ENCODE results near the gene ACOT11. TPM values are rescaled to one million over a fixed set of nuclear protein-coding genes. Genes with fewer than 3 reads are reported as not detected.

The ACOT11 gene
- total and polyA plus RNA-seq, 2 of the 4 experiments (the other 2 are of a cell fraction): 2.5 to 2.7 TPM

DNA sequence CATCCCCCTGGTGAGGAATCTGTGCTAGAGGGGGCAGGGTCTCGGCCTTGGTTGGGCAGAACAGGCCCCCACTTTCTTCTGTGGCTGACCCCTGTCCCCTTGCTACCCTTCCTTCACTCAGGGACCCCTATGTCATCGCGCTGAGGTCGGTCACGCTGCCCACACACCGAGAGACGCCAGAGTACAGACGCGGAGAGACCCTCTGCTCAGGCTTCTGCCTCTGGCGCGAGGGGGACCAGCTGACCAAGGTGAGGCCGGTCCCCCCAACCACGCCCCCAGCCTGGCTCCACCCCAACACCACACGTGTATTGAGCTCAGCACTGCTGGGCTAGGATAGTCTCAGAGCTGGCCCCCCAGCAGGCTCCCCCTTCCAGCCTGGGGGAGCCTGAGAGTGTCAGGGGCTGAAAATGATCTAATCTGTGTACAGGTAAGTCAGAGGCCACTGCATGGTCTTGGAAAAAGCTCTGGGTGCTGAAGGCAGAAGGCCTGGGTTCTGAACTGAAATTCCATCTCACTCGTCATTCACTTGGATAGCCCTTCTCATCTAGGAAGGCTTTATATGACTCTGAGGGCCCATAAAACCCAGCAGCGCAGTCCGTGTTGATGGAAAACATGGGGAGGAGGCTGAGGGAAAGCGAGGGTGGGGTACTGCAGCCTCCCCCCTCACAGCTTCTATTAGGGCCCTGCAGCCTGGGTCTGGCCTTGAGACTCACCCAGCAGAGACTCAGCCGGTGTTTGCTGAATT, 60.0 kb downstream of the ACOT11 start:
- H3K18ac ChIP-seq (ENCODE audit: low read depth, low read length): no peak overlapping the region
- no peak overlapping the region for H2BK120ac ChIP-seq (ENCODE audit: low read depth, low read length)
- no peaks in the 10 kb centered on the region for H3K4me1 ChIP-seq (ENCODE audit: control insufficient read depth, insufficient read depth, low read length)
- 100% methylated on average over 4 of the region's 19 CpGs; no CpG with 5 or more reads in 1 of the 2 experiments for WGBS, 2 experiments (ENCODE audit: extremely low coverage in 2 of 2, insufficient read length in 1 of 2)
- H3K36me3 ChIP-seq (ENCODE audit: control insufficient read depth, insufficient read depth, low read length): no peaks in the 10 kb centered on the region
- H3K4me3 ChIP-seq (ENCODE audit: insufficient read depth, low read depth, low read length): no peak overlapping the region
- no peak overlapping the region for H3K4ac ChIP-seq (ENCODE audit: low read depth, low read length)
- dilution Hi-C loops (cut with HindIII; ENCODE audit: low sequenced_read_pairs, unreplicated experiment) (no loop called here), in situ Hi-C loops (cut with MboI; ENCODE audit: low sequenced_read_pairs) (no loop called here), intact Hi-C loops (cut with micrococcal nuclease) (no loop called here)
- H4K20me1 ChIP-seq (ENCODE audit: insufficient read depth, low read length): no peaks in the 10 kb centered on the region
- DNase-seq (no peak), ATAC-seq (ENCODE audit: low read depth) (no peak)
- H2BK15ac ChIP-seq (ENCODE audit: low read depth, low read length): no peak overlapping the region
- H3K9ac ChIP-seq (ENCODE audit: low read depth, low read length): no peak overlapping the region
- no peak overlapping the region for H2AK5ac ChIP-seq (ENCODE audit: low read depth, low read length)
- BruUV-seq (replicated peaks): no TSS peak
- H2BK20ac ChIP-seq (ENCODE audit: low read depth, low read length): no peak overlapping the region
- H3K4me2 ChIP-seq (ENCODE audit: low read depth, low read length): no peak overlapping the region
- H3K56ac ChIP-seq (ENCODE audit: extremely low read depth, insufficient read depth, low read length): no peak overlapping the region
- no peak overlapping the region for H3K27ac ChIP-seq (ENCODE audit: insufficient read depth, low read length)
- ChIA-PET POLR2A (ENCODE audit: unreplicated experiment) (no interaction called here), CTCF (no interaction called here)
- no peaks in the 10 kb centered on the region for H3K27me3 ChIP-seq (ENCODE audit: control insufficient read depth, insufficient read depth, low read length)
- no peak overlapping the region for H2BK5ac ChIP-seq (ENCODE audit: low read depth, low read length, poor library complexity, severe bottlenecking)
- H4K5ac ChIP-seq (ENCODE audit: low read depth, low read length): no peak overlapping the region
- H3K14ac ChIP-seq (replicated peaks; ENCODE audit: low read depth, low read length): no peak overlapping the region
- H4K8ac ChIP-seq (ENCODE audit: low read depth in 2 of 2, low read length in 2 of 2): no peak overlapping the region
- TF ChIP-seq CEBPB (IDR thresholded peaks at IDR 0.05; ENCODE audit: low read depth, low read length): no peak
- TF ChIP-seq RCOR1 (IDR thresholded peaks at IDR 0.05; ENCODE audit: insufficient replicate concordance, low read length): no peak
- no peak for TF ChIP-seq FOS (IDR thresholded peaks at IDR 0.05; ENCODE audit: low read depth, low read length)
- no peak for TF ChIP-seq MXI1 (IDR thresholded peaks at IDR 0.05; ENCODE audit: borderline replicate concordance, low read depth, low read length)
- no peak for TF ChIP-seq MAZ (IDR thresholded peaks at IDR 0.05; ENCODE audit: borderline replicate concordance, low read depth, low read length)
- no peak for TF ChIP-seq RAD21 (IDR thresholded peaks at IDR 0.05; ENCODE audit: low read length)
- TF ChIP-seq, protein P1, sequence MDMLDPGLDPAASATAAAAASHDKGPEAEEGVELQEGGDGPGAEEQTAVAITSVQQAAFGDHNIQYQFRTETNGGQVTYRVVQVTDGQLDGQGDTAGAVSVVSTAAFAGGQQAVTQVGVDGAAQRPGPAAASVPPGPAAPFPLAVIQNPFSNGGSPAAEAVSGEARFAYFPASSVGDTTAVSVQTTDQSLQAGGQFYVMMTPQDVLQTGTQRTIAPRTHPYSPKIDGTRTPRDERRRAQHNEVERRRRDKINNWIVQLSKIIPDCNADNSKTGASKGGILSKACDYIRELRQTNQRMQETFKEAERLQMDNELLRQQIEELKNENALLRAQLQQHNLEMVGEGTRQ (IDR thresholded peaks at IDR 0.05; ENCODE audit: low read depth, low read length): no peak
- TF ChIP-seq, protein P2, sequence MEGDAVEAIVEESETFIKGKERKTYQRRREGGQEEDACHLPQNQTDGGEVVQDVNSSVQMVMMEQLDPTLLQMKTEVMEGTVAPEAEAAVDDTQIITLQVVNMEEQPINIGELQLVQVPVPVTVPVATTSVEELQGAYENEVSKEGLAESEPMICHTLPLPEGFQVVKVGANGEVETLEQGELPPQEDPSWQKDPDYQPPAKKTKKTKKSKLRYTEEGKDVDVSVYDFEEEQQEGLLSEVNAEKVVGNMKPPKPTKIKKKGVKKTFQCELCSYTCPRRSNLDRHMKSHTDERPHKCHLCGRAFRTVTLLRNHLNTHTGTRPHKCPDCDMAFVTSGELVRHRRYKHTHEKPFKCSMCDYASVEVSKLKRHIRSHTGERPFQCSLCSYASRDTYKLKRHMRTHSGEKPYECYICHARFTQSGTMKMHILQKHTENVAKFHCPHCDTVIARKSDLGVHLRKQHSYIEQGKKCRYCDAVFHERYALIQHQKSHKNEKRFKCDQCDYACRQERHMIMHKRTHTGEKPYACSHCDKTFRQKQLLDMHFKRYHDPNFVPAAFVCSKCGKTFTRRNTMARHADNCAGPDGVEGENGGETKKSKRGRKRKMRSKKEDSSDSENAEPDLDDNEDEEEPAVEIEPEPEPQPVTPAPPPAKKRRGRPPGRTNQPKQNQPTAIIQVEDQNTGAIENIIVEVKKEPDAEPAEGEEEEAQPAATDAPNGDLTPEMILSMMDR (conservative IDR thresholded peaks at IDR 0.05; ENCODE audit: low read depth, low read length): no peak
- no peak for TF ChIP-seq BHLHE40 (IDR thresholded peaks at IDR 0.05; ENCODE audit: low read depth, low read length)
- no peak for TF ChIP-seq NFE2L2 (IDR thresholded peaks at IDR 0.05; ENCODE audit: low read depth, low read length)
- TF ChIP-seq, protein P3, sequence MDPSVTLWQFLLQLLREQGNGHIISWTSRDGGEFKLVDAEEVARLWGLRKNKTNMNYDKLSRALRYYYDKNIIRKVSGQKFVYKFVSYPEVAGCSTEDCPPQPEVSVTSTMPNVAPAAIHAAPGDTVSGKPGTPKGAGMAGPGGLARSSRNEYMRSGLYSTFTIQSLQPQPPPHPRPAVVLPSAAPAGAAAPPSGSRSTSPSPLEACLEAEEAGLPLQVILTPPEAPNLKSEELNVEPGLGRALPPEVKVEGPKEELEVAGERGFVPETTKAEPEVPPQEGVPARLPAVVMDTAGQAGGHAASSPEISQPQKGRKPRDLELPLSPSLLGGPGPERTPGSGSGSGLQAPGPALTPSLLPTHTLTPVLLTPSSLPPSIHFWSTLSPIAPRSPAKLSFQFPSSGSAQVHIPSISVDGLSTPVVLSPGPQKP (IDR thresholded peaks at IDR 0.05; ENCODE audit: borderline replicate concordance, low read depth, low read length): no peak
- TF ChIP-seq MAFK (IDR thresholded peaks at IDR 0.05; ENCODE audit: low read depth, low read length): no peak
- TF ChIP-seq POLR2A (IDR thresholded peaks at IDR 0.05; ENCODE audit: low read depth, low read length): no peak
- TF ChIP-seq RFX5 (IDR thresholded peaks at IDR 0.05; ENCODE audit: low read depth, low read length): no peak
- no peak for TF ChIP-seq SMC3 (IDR thresholded peaks at IDR 0.05; ENCODE audit: low read depth, low read length)
- H2AFZ ChIP-seq (replicated peaks; ENCODE audit: low read length, poor library complexity): no peak overlapping the region
- H2AK9ac ChIP-seq (replicated peaks; ENCODE audit: low read depth, low read length, poor library complexity): no peak overlapping the region
- no peaks in the 10 kb centered on the region for H3K79me1 ChIP-seq (ENCODE audit: low read depth in 1 of 2, low read length in 2 of 2)
- no peak overlapping the region for H3K23ac ChIP-seq (ENCODE audit: low read depth, low read length)
- no peaks in the 10 kb centered on the region for H3K9me3 ChIP-seq (ENCODE audit: control insufficient read depth, insufficient read depth, low read length)
- peaks cover 5% of the 10 kb centered on the region for H3K9me1 ChIP-seq (ENCODE audit: insufficient read depth, low read length)
- no peak overlapping the region for H4K91ac ChIP-seq (ENCODE audit: insufficient read depth, low read depth, low read length)
